ENCODE data around the gene GHRL. TPM values are rescaled to one million over a fixed set of nuclear protein-coding genes. Genes with fewer than 3 reads are reported as not detected.
A peak's percentile ranks its signal among the peaks of the same experiment; 100 is the strongest.

Gene GHRL
- total and polyA plus RNA-seq, 2 donors from 2014 or later = 0.73 to 1.2 TPM

DNA sequence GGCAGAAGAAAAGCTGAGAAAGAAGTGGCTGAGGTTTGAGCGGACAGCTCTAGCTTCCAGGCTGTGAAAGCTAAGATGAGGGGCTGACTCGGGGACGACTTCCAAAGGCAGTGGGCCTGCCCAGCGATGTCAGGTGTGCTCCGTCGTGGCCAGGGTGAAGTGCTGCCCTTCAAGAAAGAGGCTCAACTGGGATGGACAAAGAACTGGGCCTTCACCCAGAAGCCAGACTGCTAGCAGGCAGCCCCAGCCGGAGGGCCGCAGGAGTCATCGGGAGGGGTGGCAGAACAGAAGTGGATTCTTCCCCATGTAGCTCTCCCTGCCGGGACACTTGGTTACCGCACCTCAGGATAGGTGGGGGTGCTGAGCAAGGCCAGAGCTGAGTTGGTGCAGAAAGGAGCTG lies 41.3 kb upstream of the GHRL start:
- Histone ChIP-seq H3K36me3 (ENCODE audit: control insufficient read depth in 2 of 3, insufficient read depth in 3 of 3, low read length in 3 of 3) (no peaks in the 10 kb centered on the region), H3K4me3 (ENCODE audit: low read length in 3 of 3) (no peak overlapping the region), H3K27ac (ENCODE audit: low read depth in 2 of 2, low read length in 2 of 2) (no peak overlapping the region), H3K27me3 (ENCODE audit: control insufficient read depth, insufficient read depth, low read length) (no peaks in the 10 kb centered on the region), H3K9me3 (ENCODE audit: control insufficient read depth in 2 of 3, insufficient read depth in 1 of 3, low read length in 3 of 3) (no peaks in the 10 kb centered on the region), H3K9ac (ENCODE audit: low read length in 3 of 3) (no peak overlapping the region), H3K4me1 (ENCODE audit: control insufficient read depth in 2 of 3, insufficient read depth in 2 of 3, low read depth in 1 of 3, low read length in 3 of 3) (peaks cover 0 to 3% (median 0%) of the 10 kb centered on the region in 3 donors)
- no peak for FAIRE-seq
- intact Hi-C loops (cut with DNase I) = no loop called here
- TF ChIP-seq, protein P1, sequence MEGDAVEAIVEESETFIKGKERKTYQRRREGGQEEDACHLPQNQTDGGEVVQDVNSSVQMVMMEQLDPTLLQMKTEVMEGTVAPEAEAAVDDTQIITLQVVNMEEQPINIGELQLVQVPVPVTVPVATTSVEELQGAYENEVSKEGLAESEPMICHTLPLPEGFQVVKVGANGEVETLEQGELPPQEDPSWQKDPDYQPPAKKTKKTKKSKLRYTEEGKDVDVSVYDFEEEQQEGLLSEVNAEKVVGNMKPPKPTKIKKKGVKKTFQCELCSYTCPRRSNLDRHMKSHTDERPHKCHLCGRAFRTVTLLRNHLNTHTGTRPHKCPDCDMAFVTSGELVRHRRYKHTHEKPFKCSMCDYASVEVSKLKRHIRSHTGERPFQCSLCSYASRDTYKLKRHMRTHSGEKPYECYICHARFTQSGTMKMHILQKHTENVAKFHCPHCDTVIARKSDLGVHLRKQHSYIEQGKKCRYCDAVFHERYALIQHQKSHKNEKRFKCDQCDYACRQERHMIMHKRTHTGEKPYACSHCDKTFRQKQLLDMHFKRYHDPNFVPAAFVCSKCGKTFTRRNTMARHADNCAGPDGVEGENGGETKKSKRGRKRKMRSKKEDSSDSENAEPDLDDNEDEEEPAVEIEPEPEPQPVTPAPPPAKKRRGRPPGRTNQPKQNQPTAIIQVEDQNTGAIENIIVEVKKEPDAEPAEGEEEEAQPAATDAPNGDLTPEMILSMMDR (IDR thresholded peaks at IDR 0.05; ENCODE audit: borderline replicate concordance, extremely low read depth, insufficient read depth) = no peak
- peak in 1 of 5 donors; percentile 60 for DNase-seq

DNA sequence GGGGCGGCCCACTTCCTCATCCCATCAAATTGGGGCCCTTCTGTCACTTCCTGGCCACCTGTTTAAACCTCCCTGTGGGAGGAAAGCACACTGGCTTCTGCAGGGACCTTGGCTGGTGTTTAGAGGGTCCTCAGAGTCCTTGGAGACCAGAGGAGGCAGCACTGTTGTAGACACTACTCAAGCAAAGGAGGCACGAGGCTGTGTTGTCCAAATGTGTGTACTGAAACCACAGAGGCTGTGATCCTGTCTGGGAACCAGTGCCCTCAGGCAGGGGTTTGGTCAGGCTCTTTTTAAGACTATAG lies 40.6 kb upstream of the GHRL start:
- no peak for FAIRE-seq
- Histone ChIP-seq H3K27ac (ENCODE audit: low read depth in 2 of 2, low read length in 2 of 2) (no peak overlapping the region), H3K4me1 (ENCODE audit: control insufficient read depth in 2 of 3, insufficient read depth in 2 of 3, low read depth in 1 of 3, low read length in 3 of 3) (no peaks in the 10 kb centered on the region), H3K9ac (ENCODE audit: low read length in 3 of 3) (no peak overlapping the region), H3K27me3 (ENCODE audit: control insufficient read depth, insufficient read depth, low read length) (peaks cover 2% of the 10 kb centered on the region), H3K36me3 (ENCODE audit: control insufficient read depth in 2 of 3, insufficient read depth in 3 of 3, low read length in 3 of 3) (no peaks in the 10 kb centered on the region), H3K4me3 (ENCODE audit: low read length in 3 of 3) (no peak overlapping the region), H3K9me3 (ENCODE audit: control insufficient read depth in 2 of 3, insufficient read depth in 1 of 3, low read length in 3 of 3) (no peaks in the 10 kb centered on the region)
- intact Hi-C loops (cut with DNase I) = no loop called here
- DNase-seq = peak in 1 of 5 donors; percentile 16
- TF ChIP-seq, protein P1 (IDR thresholded peaks at IDR 0.05; ENCODE audit: borderline replicate concordance, extremely low read depth, insufficient read depth) = no peak

DNA sequence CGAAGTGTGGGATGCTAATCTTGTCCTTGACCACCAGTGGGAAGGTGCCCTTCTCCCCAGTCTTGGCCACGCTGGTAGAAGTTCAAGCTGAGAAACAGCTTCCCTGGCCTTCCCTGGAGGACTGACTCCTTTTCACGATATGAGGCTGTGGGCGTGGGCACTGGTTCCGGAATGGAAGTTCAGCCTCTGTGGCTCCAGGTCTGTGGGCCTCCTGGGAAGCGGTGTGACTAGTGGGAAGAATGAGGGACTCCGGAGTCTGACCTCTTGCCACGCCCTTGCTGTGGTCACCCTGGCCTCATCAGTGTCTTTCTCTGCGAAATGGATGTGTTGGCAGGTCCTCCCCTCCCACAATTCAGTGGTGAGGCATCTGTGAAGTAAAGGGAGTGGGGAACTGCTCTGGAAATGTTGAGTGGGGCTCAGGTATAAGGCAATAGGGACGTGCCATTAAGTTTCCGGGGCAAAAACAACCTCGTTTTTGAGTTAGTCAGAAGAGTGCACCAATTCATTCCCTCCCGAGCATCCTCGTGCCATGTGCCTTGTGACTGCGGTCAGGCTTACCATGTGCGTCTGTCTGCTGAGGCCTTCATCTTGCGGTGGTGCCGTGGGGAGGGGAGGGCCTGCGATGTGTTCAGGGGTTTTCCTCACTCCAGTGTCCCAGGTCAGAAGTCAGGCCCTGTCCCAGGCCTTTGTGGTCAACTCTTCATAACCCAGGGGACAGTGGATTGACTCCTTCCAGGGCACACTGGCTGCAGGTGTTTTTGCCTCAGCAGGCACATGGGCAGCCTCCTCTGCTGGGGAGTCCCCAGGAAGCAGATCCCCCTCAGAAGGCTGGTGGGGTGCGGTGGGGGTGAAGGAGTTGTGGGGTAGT lies 40.0 kb upstream of the GHRL start:
- no peaks in the 10 kb centered on the region for H3K36me3 ChIP-seq (ENCODE audit: control insufficient read depth in 2 of 3, insufficient read depth in 3 of 3, low read length in 3 of 3)
- H3K27ac ChIP-seq (ENCODE audit: low read depth in 2 of 2, low read length in 2 of 2) = no peak overlapping the region
- H3K4me1 ChIP-seq (ENCODE audit: control insufficient read depth in 2 of 3, insufficient read depth in 2 of 3, low read depth in 1 of 3, low read length in 3 of 3) = no peaks in the 10 kb centered on the region
- DNase-seq = peak in 1 of 5 donors; percentile 32
- no peak for FAIRE-seq
- peaks cover 2% of the 10 kb centered on the region for H3K27me3 ChIP-seq (ENCODE audit: control insufficient read depth, insufficient read depth, low read length)
- TF ChIP-seq, protein P1 (IDR thresholded peaks at IDR 0.05; ENCODE audit: borderline replicate concordance, extremely low read depth, insufficient read depth) = no peak
- no peak overlapping the region for H3K4me3 ChIP-seq (ENCODE audit: low read length in 3 of 3)
- no peaks in the 10 kb centered on the region for H3K9me3 ChIP-seq (ENCODE audit: control insufficient read depth in 2 of 3, insufficient read depth in 1 of 3, low read length in 3 of 3)
- H3K9ac ChIP-seq (ENCODE audit: low read length in 3 of 3) = no peak overlapping the region
- intact Hi-C loops (cut with DNase I) = no loop called here

All from kidney (tissue), 14 donors.